Stimulated activated CD8-positive, alpha-beta memory T cell treated with anti-CD3 and anti-CD28 coated beads, Interleukin-7, amount 100 ng/mL, for 4 hours (primary cell): Measurements from ENCODE around the gene UMOD.

Experiments used
- DNase-seq, 2 donors: peaks; one replicate each; pipeline ENCODE4 v3.0.0-alpha.2; 2020; ENCODE audit warnings: low read depth in 2 of 2

The UMOD gene

GRCh38 chr16:20352615-20353014 lies at the start of gene UMOD:
TSS of gene UMOD (minus strand) at chr16:20352715. CDS start at chr16:20350737, 1,978 bp downstream.
- no peak for DNase-seq

GRCh38 chr16:20401475-20402016 lies 49.0 kb upstream of the UMOD start:
- DNase-seq: no peak

GRCh38 chr16:20401066-20401465 lies 48.6 kb upstream of the UMOD start:
- no peak for DNase-seq

- no peak for DNase-seq
Measured at GRCh38 chr16:20399185-20399584, 46.7 kb upstream of the UMOD start.

- DNase-seq: no peak
Measured at GRCh38 chr16:20398603-20399002, 46.1 kb upstream of the UMOD start.

- DNase-seq: no peak
Measured at GRCh38 chr16:20397468-20398074, 45.1 kb upstream of the UMOD start.

GRCh38 chr16:20396846-20397467 lies 44.4 kb upstream of the UMOD start:
- DNase-seq: no peak

GRCh38 chr16:20395946-20396345 lies 43.4 kb upstream of the UMOD start:
- DNase-seq: no peak

- no peak for DNase-seq
Measured at GRCh38 chr16:20393801-20394577, 41.5 kb upstream of the UMOD start.

- DNase-seq: no peak
Measured at GRCh38 chr16:20391045-20391444, 38.5 kb upstream of the UMOD start.

- no peak for DNase-seq
Measured at GRCh38 chr16:20388854-20389253, 36.3 kb upstream of the UMOD start.

GRCh38 chr16:20387978-20388377 lies 35.5 kb upstream of the UMOD start:
- no peak for DNase-seq

- peak in 1 of 2 donors; percentile 2 for DNase-seq
Measured at GRCh38 chr16:20385844-20386832, 33.6 kb upstream of the UMOD start.

GRCh38 chr16:20383106-20384029 lies 30.9 kb upstream of the UMOD start:
- DNase-seq: peak; percentile 0 to 5

GRCh38 chr16:20382202-20382948 lies 29.9 kb upstream of the UMOD start:
- DNase-seq: no peak

GRCh38 chr16:20380782-20381181 lies 28.3 kb upstream of the UMOD start:
- no peak for DNase-seq

- DNase-seq: no peak
Measured at GRCh38 chr16:20377181-20377580, 24.7 kb upstream of the UMOD start.

GRCh38 chr16:20372701-20373100 lies 20.2 kb upstream of the UMOD start:
- DNase-seq: no peak

- no peak for DNase-seq
Measured at GRCh38 chr16:20369452-20370054, 17.0 kb upstream of the UMOD start.
